Activated CD8-positive, alpha-beta memory T cell treated with anti-CD3 and anti-CD28 coated beads for 48 hours (primary cell): ENCODE data around the gene BCAR1.
"Not testable (repeated sequence)": the region's sequence is repeated elsewhere in the genome, so short reads cannot be mapped to it uniquely, and the experiment has no call there.

ENCODE experiments used
- DNase-seq, 3 experiments: peaks; one replicate each; pipeline ENCODE4 v3.0.0-alpha.2; 2020; ENCODE audit warnings: low read depth in 2 of 3, low spot score in 2 of 3

Gene BCAR1

GRCh38 chr16:75272097-75272551 is 20.7 kb upstream of the BCAR1 start:
- DNase-seq: no peak

GRCh38 chr16:75271441-75272096 is 20.1 kb upstream of the BCAR1 start:
- no peak for DNase-seq

DNA sequence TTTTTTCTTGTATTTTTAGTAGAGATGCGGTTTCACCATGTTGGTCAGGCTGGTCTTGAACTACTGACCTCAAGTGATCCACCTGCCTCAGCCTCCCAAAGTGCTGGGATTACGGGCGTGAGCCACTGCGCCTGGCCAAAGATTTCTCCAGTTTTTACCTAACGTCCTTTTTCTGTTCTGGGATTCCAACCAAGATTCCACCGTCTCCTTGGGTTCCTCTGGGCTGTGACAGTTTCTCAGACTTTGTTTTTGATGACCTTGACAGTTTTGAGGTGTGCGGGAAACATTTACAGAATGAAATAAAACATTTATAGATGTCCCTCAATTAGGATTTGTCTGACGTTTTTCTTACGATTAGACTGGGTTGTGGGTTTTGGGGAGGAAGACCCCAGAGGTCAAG is 17.9 kb upstream of the BCAR1 start:
- not testable (repeated sequence) for DNase-seq

DNA sequence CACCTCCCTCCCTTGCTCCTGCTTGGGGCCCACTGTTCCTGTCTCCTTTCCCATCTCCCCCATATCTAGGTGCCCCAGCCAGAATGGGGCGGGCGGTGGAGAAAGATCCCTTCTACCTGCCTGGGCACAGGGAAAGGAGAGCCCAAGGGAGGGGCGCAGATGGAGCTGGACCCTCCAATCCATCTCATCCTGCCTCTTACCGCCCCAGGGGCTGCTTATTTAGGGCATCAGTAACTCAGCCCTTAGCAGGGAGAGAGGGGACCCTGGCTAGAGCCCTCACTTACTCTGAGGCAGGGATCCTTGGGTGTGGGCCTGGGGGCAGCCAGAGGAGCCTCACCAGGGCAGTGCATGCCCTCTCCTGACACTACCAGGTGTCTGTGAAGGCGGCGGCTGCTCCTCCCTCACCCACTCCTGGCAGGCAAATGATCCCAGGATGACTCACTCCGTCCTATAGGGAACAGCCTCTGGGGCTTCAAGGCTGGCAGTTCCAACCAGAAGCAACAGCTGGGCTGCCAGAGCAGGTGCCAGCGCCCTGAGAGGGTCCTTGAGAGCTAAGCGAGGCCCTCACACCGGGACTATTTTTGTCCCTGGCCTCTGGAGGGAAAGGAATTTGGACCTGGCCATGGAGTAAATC is 16.3 kb upstream of the BCAR1 start:
- no peak for DNase-seq

- DNase-seq: no peak
Measured at GRCh38 chr16:75266738-75267630, 15.6 kb upstream of the BCAR1 start.

DNA sequence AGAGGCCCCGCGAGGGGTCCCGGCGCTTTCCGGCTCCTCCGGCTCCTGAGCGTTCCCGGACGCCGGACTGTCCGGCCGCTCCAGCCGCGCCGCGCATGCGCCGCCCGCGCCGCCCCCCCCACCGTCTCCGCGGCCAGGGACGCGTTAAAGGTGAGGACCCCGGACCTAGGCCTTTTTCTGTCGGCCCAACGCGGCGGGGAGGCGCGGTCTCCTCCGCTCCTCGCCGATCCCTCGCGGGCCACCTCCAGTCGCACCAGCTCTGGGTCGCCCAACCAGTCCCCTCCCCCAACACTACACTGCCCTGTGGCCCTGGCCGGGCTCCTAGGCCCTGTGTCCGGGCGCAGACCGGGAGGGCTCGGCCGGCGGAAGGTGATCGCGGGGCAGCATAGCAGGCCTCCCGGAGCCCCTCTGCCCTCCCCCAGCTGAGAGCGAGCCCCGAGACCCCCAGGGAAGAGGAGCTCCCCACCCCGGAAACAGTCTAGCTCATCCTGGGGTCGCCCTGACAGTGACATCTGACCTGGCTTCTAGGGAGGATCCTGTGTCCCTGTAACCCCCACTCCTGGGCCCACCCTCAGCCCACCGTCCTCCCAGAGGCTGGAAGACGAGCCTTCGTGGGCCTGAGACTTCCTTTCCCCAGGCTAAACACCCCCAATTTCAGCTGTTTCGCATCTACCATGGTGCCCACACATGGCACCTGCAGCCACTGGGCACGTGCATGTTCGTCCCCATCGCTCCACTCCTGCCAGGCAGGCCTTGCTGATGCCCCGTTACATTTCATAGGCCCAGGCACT is 14.7 kb upstream of the BCAR1 start:
- no peak for DNase-seq

DNA sequence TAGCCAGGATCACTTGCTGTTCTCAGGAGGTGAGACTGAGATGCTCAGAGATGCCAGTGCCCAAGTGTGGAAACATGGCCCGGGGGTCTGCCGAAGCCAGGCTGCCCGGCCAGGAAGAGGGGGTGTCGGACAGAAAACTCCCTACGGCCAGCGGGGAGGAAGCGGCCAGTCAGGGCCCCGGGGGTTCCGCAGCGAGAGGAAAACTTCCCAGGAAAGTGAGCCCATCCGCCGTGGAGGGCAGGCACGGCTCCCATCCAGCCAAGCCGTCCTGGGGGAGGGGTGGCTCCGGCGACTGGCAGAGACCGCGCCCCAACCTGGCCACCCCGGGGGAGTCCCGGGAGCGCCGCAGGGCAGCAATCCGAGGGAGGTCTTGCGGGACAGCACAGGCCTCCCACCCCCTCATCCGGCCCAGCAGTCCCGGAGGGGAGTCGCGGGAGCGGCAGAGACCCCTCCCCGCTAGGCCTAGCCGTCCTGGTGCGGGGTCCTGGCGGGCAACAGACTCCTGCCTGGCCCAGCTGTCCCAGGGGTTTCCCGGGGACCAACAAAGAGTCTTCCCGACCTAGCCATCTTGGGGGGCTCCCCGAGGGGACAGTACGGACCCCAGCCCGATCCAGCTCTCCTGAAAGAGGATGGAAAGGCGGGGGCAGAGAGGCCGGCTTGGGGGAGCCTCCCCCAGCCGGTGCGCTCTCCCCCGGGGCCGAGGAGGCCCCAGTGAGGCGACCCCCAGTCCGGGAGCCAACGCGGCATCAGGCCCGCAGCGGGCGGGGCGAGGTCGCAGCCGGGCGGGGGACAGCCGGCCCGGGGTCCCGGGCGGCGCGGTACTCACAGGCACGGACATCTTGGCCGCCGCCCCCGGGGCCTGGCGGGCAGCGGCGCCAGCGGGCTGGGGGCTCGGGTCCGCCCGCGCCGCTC is 13.8 kb upstream of the BCAR1 start:
- no peak for DNase-seq

- DNase-seq: no peak
Measured at GRCh38 chr16:75264457-75264998, 13.1 kb upstream of the BCAR1 start.

- DNase-seq: no peak
Measured at GRCh38 chr16:75263963-75264445, 12.6 kb upstream of the BCAR1 start.

DNA sequence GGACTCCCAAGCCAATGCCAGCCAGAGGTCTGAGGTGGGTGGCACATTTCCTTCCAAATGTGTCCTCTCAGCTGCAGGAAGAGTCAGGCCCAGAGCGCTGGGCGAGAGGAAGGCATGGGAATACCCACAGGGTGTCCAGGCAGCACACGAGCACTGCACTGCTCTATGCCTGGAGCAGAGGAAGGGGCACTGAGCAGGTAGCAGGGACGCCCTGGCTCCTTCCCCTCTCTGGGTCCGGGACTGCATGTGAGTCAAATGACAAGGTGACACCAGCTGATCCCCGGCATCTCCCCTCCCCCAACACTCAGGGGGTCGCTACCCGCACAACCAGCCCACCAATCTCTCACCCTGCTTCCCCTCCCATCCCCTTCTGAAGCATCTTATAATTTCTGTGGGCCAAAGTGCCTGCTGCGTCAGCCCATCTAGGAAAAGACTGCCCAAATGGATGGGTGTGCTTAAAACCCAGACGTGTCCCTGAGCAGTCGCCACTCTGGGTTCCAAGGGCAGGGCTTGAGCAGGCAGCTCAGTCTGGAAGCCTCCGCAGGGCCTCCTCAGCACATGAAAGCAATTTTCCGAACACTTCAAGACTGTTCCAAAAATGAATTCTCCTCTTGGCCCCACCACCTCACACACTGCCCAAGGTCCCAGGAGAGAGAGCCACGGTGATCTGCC is 12.0 kb upstream of the BCAR1 start:
- DNase-seq: no peak

- no peak for DNase-seq
Measured at GRCh38 chr16:75262800-75263127, 11.3 kb upstream of the BCAR1 start.

DNA sequence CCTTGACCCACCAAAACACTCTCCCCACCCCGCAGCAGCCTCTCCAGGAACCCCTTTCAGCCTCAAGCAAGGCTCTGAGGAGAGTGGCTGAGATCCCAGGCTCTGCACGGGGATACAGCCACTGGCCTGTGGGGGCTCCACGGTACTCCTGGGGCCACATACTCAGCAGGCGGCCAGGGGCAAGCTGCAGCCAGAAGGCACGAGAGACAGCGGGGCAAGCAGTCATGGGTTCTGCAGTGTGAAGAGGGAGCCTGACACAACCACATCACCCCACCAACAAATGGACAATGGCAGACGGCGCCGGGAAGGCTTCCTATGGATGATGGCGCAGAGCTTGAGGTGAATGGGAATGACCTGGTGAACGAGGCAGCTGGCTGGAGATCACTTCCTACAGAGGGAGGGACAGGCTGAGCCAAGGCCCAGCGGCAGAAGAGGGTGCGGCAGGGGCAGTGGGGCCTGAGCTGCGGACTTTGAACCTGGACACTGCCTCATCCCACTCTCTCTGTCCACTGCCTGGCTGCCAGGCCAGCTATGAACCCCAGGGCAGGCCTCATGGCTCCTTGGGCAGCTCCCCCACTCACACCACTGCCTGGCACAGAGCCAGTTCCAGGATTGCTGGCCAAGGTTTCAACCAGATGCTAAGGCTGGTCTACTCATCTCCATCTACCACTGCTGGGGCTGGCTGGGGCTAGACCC is 10.8 kb upstream of the BCAR1 start:
- DNase-seq: no peak

DNA sequence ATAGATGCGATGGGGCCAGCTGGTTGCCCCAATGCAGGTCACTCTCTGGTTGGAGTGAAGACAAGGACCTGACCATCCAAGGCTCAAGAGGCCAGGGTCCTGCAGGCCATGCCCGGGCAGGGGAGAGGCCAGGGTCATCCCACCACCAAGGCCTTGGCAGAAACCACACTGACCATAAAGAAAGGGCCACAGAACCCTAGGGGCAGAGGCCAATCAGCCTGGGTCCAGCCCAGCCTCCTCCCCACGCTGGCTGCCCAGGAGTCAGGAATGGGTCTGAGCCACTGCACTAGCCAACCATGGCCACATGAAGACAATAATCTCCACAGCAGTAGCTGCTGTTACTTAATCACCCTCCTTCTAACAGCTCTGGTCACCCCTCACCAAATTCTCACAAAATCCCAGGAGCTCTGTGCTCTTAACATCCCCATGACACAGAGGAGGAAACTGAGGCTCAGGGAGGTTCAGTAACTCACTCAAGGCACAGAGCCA is 10.2 kb upstream of the BCAR1 start:
- DNase-seq: no peak

- DNase-seq: no peak
Measured at GRCh38 chr16:75260851-75261589, 9.6 kb upstream of the BCAR1 start.

- DNase-seq: no peak
Measured at GRCh38 chr16:75258807-75259141, 7.3 kb upstream of the BCAR1 start.

- no peak for DNase-seq
Measured at GRCh38 chr16:75257886-75258806, 6.7 kb upstream of the BCAR1 start.
